ENCODE data around the gene RASAL1.

The RASAL1 gene

DNA sequence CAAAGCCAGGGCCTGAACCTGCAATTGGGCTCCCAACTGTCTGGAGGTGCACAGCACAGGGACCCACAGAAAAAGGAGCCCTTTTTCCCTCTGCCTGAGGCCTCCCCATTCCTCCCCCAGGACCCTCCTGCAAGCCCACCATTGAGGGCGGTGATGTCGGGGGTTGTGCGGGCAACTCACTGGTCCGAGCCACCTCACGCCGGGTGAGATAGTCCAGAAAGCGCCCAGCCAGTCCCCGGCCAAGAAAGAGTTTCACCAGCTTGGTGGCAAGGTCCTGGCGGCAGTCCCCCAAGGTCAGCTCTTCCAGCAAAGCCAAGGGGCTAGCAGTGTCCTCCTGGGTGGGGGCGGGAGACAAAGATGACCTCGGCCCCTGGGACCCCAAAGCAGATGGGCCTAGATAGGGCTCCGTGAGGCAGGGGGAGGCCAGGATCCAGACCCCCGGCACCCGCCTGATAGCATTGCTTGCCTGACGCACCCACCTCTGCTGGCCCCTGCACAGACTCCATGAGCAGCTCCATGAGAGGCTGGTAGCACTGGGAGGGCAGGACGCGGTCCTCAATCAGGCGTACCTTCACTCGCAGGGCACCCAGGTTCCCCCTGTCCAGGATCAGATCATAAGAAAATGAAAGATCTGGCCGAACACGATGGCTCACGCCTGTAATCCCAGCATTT is 20.0 kb downstream of the RASAL1 start:
- no peak for DNase-seq (ENCODE audit: low read depth in 2 of 2)

DNA sequence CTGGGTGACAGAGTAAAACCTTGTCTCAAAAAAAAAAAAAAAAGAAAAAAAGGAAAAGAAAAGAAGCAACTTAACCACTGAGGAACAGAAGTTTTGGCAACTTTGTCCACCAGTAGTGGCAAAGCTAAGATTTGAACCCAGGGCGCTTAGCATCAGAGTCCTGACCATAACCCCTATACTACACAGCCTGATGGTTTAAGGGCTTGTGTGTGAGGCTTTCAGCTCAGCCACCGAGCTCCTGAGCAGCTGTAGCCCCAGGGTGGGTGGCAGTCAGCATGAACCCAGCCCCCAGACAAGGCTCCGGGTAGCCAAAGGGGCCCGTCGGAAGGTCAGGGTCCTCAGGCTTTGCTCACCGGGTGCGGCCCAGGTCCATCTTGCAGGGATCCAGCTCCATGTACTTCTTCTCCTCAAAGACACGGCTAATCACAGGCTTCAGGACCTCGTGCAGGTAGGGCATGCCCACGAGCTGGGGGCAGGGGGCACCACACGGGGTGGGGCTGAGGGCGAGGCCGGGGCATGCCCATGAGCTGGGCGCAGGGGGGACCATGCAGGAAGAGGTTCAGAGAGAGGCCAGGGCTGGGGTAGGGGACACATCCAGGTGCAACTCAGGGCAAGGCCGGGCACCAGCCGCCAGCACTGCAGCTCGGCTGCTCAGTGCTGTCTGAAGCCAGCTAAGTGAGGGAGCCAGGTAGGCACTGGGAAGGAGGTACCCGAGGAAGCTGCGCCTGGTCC is 20.9 kb downstream of the RASAL1 start:
- DNase-seq (ENCODE audit: low read depth in 2 of 2), result no peak

- no peak for DNase-seq (ENCODE audit: low read depth in 2 of 2)
Measured at GRCh38 chr12:113113397-113113796, 22.2 kb downstream of the RASAL1 start.

DNA sequence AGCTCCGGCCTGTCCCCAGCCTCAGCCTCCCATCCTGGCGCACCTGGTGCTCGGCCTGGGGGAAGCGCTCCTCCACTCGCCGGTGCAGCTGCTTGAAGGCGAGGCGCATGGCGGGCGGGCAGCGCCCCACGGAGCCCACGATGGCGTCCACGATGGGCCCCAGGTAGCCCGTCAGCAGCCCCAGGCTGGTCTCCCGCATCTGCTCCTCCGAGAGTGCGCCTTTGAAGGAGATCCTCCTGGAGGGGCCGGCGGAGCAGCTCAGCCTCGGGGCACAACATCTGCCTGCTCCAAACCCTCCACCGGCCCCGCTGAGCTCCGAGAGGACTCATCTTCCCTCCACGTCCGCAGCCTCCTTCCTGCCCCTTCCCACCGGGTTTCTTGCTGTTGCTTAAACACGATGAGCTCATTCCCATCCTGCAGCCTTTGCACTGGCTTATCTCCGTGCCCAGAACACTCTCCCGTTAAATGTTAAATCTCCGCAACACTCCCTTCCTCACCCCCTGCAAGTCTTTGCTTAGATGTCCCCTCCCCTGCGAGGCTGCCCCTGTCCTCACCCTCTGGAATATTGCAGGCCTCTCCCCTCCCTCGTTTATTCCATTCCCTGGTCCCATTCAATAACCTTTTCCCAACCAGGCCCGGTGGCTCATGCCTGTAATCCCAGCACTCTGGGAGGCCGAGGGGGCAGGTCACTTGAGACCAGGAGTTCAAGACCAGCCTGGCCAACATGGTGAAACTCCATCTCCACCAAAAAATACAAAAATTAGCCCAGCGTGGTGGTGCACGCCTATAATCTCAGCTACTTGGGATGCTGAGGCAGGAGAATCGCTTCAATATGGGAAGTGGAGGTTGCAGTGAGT is 23.3 kb downstream of the RASAL1 start:
- no peak for DNase-seq (ENCODE audit: low read depth in 2 of 2)

DNA sequence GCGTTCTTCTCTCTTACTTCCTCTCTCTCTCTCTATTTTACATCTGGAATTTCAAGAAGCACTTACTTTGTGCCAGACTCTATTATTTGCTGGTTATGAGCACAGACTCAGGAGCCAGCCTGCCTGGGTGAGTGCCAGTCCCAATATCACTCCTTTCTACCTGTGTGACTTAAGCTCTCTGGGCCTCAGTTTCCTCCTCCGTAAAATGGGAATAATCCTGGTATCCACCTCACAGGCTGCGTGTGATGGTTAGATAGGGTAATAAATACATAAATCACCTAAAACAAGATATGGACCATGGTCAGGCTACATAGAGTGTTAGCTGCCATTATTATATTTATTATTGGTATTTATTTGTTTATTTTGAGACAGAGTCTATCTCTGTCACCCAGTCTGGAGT is 24.3 kb downstream of the RASAL1 start:
- no peak for DNase-seq (ENCODE audit: low read depth in 2 of 2)

- DNase-seq (ENCODE audit: low read depth in 2 of 2), result no peak
Measured at GRCh38 chr12:113109872-113110599, 25.5 kb downstream of the RASAL1 start.

DNA sequence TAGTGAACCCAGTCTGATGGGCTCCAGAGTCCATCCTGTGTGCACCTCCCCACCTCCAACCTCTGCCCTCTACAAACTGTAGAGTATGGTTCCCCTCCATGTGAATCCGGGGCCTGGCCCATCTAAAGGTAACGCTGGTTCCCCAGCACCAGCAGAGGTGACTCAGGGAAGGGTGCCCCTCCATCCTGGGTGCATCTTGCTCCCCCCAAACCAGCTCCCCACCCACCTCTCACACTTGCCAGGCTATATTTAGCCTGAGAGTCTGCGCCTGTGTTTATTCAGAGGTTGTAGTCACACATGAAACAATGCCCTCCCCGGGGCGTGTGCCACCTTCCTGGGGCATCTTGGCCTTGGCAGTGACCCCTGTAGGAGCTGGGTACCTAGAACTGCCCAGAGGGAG is 26.2 kb downstream of the RASAL1 start:
- DNase-seq (ENCODE audit: low read depth in 2 of 2), result no peak

- DNase-seq (ENCODE audit: low read depth in 2 of 2), result no peak
Measured at GRCh38 chr12:113108308-113108707, 27.3 kb downstream of the RASAL1 start.

- DNase-seq (ENCODE audit: low read depth in 2 of 2), result no peak
Measured at GRCh38 chr12:113106361-113106760, 29.2 kb downstream of the RASAL1 start.

DNA sequence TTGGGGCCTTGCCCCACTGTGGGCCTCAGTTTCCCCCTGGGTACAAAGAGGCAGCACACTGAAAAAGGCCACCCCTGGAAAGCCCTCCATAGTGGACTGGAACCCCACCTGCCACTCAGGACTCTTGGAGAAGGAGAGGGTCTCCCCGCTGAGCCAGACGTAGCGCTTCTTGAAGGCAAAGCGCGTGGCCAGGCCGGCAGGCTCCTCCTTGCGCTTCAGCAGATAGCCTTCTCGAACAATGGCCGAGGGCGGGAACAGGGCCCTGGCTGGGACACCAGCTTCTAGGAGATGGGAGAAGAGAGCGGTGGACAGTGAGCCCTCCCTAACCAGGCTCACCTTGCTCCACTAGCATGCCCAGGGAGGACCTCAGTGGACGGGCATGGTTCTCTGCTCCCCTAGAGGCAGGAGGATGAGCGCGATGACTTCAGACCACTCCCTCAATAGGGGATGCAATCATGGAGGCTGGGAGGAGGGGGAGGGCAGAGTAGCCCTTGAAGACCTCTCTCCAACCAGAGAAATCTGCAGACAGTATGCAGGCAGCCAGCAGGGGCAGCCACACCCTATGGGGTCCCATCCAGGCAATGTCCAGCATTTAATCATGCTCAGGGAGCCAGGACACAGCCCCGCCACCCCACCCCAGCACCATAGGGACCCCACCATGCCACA is 29.8 kb downstream of the RASAL1 start:
- no peak for DNase-seq (ENCODE audit: low read depth in 2 of 2)

DNA sequence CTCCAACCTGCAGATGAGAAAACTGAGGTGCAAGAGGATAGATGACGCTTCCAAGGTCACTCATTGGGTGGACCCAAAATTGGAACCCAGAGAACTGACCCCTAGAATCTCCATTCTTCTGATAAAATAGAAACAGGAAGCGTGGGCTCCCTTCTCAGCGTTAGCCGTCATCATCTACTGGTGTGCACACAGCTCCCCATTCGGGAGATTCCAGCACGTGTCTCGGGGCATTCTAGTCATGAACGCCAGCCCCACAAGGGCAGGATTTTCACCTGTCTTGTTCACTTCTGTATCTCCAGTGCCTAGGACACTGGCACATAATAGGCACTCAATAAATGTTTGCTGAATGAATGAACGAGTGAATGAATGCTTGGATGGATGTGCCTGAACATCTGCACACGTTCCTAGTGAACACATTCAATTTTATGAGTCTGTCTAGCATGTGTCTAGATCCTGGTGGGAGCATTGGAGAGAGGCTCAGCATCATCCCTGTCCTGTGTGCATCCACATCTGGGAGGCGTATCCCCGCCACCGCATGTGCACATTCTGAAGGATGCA is 30.5 kb downstream of the RASAL1 start:
- no peak for DNase-seq (ENCODE audit: low read depth in 2 of 2)

GRCh38 chr12:113103756-113104450 is 31.7 kb downstream of the RASAL1 start:
- DNase-seq (ENCODE audit: low read depth in 2 of 2), result peak; percentile 24 to 41

GRCh38 chr12:113102811-113103210 is 32.8 kb downstream of the RASAL1 start:
- DNase-seq (ENCODE audit: low read depth in 2 of 2), result no peak

- no peak for DNase-seq (ENCODE audit: low read depth in 2 of 2)
Measured at GRCh38 chr12:113101751-113102150, 33.8 kb downstream of the RASAL1 start.

DNA sequence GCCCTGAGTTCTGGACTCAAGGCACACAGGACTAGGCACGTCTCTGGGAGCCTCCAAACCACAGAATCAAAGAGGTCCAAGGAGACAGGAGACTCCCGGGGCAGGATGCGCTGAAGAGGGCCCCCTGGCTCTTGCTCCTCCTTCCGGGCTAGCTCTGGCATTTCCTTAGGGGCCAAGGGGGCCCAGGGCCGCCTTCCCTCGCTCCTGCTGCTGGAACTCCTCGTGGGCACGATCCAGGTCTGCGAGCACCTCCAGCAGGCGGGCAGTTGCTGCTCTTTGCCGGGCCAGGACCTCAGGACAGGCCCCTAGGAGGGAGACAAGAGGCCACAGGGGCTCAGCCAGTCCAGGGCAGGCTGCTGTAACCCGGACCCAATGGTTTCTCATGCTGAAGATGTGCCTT is 35.8 kb downstream of the RASAL1 start:
- DNase-seq (ENCODE audit: low read depth in 2 of 2), result no peak

GRCh38 chr12:113099364-113099763 is 36.2 kb downstream of the RASAL1 start:
- DNase-seq (ENCODE audit: low read depth in 2 of 2), result no peak

DNA sequence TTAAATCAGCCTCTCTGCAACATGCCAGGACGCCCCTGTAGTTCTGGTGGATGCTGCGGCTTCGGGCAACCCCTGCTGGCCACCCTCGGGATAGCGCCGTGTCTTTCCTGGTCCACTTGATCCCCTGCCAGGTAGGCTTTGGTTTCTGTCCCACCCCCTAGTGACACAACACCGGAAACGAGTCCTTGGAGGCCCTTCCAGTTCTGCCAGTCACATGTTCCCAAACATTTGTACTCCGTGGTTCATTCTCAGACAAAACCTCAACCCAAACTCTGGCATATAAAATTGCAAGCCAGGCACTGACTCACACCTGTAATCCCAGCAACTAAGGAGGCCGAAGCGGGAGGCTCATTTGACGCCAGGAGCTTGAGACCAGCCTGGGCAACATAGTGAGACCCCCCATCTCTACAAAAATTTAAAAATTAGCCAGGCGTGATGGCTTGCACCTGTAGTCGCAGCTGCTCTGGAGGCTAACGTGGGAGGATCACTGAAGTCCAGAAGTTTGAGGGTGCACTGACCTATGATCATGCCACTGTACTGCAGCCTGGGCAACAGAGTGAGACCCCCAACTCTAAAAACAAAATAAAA is 37.0 kb downstream of the RASAL1 start:
- peak; percentile 15 to 24 for DNase-seq (ENCODE audit: low read depth in 2 of 2)

DNA sequence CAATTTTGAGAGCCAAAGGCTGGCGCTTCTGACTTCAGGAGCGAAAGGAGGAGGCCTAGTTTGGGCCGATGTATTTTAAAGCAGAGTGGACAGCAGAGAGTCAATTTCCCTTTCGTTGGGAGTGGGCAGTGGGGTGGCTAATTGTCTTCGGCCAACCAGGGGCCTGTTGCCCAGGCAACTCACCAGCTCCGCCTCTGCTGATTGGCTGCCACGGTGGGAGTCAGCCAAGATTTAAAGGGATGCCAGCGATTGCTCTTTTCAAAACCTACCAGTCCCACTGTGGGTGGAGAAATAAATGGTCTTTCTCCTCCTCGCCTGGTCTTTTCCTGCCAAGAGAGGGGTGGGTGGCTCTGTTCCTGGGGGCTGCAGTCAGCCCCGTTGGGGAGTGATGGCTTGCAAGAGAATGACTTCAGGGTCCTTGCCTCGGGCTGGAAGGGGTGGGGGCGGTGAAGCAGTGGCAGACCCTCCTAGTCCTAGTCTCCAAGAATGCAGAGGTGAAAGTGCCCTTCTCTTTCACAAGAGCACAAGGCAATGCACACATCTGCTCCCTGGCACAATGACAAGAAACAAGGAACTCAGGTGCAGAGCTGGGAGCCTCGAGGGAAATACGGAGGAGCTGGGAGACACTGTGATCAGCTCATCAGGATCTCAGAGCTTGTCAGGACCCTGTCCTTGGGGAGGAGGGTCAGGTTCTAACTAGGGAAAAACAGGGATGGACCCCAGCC is 37.7 kb downstream of the RASAL1 start:
- no peak for DNase-seq (ENCODE audit: low read depth in 2 of 2)
